Mucosa of descending colon (tissue), 3 donors: ENCODE data around the gene PRUNE2. TPM values are rescaled to one million over a fixed set of nuclear protein-coding genes. Genes with fewer than 3 reads are reported as not detected.

Experiments used
- ATAC-seq: fragments of 200-7000 bp; cut with Tn5 transposase; one replicate; pipeline ENCODE4 v1.9.1; 2020; ENCODE audit warnings: mild to moderate bottlenecking, moderate library complexity
- DNase-seq, 3 donors: peaks; one replicate each; pipeline ENCODE4 v3.0.0-alpha.2; 2020
- H3K36me3 ChIP-seq: fragments of 200-600 bp; one replicate; pipeline ENCODE4 v1.8.0; 2021; ENCODE audit warnings: low read depth, mild to moderate bottlenecking
- H3K4me1 ChIP-seq: fragments of 200-600 bp; one replicate; pipeline ENCODE4 v1.8.0; 2021; ENCODE audit warnings: low read depth, mild to moderate bottlenecking
- H3K4me3 ChIP-seq: fragments of 200-600 bp; one replicate; pipeline ENCODE4 v1.8.0; 2021; ENCODE audit warnings: mild to moderate bottlenecking
- H3K9me3 ChIP-seq: fragments of 200-600 bp; one replicate; pipeline ENCODE4 v1.8.0; 2021; ENCODE audit warnings: mild to moderate bottlenecking
- intact Hi-C, 2 donors: fragments of 100-400 bp; cut with DNase I in 1 of 2; cut with micrococcal nuclease in 1 of 2; formaldehyde crosslinking; loops; one replicate each; pipeline versions ENCODE4 v1.11.0 to v1.11.1; 2022; cut with DNase I, micrococcal nuclease
- total RNA-seq, 3 donors: library from RNA; stranded (reverse); fragmentation: NEBNext Ultra II Directional in 2 of 3; extraction: Animal tissue kit (Norgen Biotek cat#: 25700) in 2 of 3; gene quantifications; one replicate each; pipeline versions ENCODE4 v1.2.1 to v1.2.4, GENCODE V29; 2021 to 2023
- TF ChIP-seq, protein P1 (sequence below): fragments of 200-600 bp; IDR thresholded peaks from one replicate; pipeline ENCODE4 v1.8.0; 2022; ENCODE audit warnings: antibody characterized with exemption, mild to moderate bottlenecking
- donor health status: DM: no; HTN: no; CAD: no; lungs with moderate emphysema.
- donor health status: DM: no; HTN: no; CAD: no.
- donor health status: DM: no; HTN: yes; CAD: no.

PRUNE2 gene
- total RNA-seq, 3 donors from 2014 or later, result 48.2 to 437 (median 62.4) TPM

DNA sequence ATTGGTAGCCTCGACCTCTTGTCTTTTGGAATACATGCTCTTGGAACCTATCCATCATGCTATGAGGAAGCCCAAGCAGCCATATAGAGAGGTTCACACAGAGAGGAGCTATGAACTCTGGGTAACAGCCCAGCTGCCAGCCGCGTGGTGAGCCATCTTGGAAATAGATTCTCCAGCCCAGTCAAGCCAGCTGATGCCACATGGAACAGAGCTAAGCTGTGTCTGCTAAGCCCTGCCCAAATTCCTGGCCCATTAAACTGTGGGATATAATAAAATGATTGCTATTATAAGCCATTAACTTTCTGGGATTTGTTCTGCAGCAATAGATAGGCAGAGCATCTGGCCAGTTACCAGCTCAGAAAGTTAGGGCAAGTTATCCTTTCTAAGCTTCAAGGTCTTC lies 4.9 kb upstream of the PRUNE2 start:
- Histone ChIP-seq H3K4me3 (no peak overlapping the region), H3K9me3 (no peaks in the 10 kb centered on the region), H3K36me3 (no peaks in the 10 kb centered on the region), H3K4me1 (no peaks in the 10 kb centered on the region)
- intact Hi-C loops, result no loop called here
- ATAC-seq, result no peak
- TF ChIP-seq, protein P1, sequence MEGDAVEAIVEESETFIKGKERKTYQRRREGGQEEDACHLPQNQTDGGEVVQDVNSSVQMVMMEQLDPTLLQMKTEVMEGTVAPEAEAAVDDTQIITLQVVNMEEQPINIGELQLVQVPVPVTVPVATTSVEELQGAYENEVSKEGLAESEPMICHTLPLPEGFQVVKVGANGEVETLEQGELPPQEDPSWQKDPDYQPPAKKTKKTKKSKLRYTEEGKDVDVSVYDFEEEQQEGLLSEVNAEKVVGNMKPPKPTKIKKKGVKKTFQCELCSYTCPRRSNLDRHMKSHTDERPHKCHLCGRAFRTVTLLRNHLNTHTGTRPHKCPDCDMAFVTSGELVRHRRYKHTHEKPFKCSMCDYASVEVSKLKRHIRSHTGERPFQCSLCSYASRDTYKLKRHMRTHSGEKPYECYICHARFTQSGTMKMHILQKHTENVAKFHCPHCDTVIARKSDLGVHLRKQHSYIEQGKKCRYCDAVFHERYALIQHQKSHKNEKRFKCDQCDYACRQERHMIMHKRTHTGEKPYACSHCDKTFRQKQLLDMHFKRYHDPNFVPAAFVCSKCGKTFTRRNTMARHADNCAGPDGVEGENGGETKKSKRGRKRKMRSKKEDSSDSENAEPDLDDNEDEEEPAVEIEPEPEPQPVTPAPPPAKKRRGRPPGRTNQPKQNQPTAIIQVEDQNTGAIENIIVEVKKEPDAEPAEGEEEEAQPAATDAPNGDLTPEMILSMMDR, result no peak
- DNase-seq, result no peak

DNA sequence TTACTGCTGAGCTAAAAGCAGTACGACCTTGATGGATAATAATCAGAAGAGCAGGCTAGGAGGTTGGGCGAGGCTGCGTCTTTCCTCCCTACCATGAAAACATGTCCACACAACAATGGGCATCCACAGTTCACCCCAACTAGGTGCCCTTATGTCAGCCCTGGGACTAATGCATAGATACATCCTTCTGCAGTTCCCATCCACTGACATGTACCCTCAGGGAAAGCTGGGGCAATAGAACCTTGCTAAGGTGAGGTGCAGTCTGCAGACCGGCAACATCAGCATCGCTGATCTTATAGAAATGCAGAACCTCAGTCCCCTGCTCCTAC lies 697 bp upstream of the PRUNE2 start:
- intact Hi-C loops, result no loop called here
- no peaks in the 10 kb centered on the region for H3K36me3 ChIP-seq
- H3K4me1 ChIP-seq, result peaks cover 7% of the 10 kb centered on the region
- TF ChIP-seq, protein P1, result no peak
- no peak overlapping the region for H3K4me3 ChIP-seq
- no peak for DNase-seq
- no peaks in the 10 kb centered on the region for H3K9me3 ChIP-seq
- no peak for ATAC-seq

DNA sequence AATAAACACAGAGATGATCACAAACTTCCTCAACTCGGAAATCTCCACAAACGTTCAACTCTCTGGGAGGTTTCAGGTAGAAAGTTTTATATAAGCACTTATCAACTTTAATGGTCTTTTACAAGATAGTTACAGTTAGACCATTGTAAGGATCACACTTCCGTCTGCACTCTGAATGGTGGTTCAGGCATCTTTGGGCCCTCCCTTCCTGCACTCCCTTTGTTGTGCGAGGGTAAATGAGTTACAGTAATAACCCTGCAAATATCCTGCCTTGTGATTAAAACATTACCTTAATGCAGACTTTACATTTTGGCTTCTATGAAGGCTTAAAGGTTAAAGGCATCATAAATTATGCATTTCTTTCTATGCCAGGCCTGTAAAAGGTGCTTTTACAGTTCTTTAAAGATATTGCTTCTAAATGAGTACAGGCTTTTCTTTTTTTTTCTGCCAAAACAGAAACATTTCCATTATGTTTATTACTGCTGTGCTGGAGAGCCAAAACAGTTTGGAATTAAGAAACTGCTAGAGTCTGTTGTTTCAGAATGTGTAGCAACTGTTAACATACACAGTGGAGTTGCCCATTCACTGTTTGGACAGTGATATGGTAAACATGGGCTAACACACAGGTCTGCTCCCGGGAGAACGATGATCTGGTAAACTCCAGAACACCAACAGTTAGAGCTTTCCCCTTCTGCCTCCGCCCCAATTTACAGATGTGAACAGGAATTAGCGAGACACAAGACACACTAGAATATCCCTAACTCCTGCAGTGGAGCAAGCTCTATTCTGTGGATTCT lies 1.1 kb downstream of the PRUNE2 start:
- H3K4me3 ChIP-seq, result peak overlapping the region; percentile 2
- intact Hi-C loops, result no loop called here
- TF ChIP-seq, protein P1, result no peak
- peak in 2 of 3 donors; percentile 53 to 75 for DNase-seq
- peak; percentile 85 for ATAC-seq
- H3K9me3 ChIP-seq, result no peaks in the 10 kb centered on the region
- peaks cover 10% of the 10 kb centered on the region for H3K4me1 ChIP-seq
- no peaks in the 10 kb centered on the region for H3K36me3 ChIP-seq

DNA sequence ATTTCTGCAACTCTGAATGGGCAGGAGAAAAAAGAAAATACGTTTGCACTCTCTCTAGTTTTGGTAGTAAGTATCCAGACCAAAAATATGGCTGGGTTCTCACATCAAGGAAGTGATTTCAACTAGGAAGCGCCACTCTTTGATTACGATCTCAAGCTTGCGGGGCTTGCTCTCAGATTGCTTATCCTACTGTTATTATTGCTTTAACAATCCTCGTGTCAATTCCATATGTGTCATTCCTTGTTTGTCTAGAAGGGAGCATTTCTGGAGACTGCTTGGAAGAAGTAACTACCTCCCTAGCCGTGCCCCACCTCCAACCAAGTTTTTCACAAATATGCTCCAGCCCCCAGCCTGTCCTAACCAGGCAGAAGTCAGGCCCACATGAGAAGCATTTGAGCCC lies 3.5 kb downstream of the PRUNE2 start:
- Histone ChIP-seq H3K9me3 (no peaks in the 10 kb centered on the region), H3K4me3 (no peak overlapping the region), H3K4me1 (peaks cover 22% of the 10 kb centered on the region), H3K36me3 (no peaks in the 10 kb centered on the region)
- DNase-seq, result no peak
- no peak for ATAC-seq
- TF ChIP-seq, protein P1, result no peak
- intact Hi-C loops, result no loop called here

DNA sequence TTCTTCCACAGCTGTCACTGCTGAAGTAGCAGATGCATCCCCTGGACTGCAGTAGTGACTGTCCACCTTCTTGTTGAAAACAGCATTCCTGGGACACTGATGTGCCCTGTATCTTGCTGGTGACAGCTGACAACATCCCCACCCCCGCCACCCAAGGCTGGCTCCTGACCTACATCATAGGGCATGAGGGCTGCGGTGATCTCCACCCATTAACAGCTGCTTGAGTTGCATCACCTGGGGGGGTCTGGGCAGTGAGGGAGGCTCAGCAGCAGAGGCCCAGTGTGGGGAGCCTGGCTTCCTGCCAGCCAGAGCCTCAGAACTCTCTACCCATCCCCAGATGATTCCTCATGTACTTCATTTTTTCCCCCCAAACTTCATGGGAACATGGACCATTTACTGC lies 4.1 kb downstream of the PRUNE2 start:
- H3K4me1 ChIP-seq, result peaks cover 27% of the 10 kb centered on the region
- no peaks in the 10 kb centered on the region for H3K9me3 ChIP-seq
- H3K4me3 ChIP-seq, result no peak overlapping the region
- no peaks in the 10 kb centered on the region for H3K36me3 ChIP-seq
- TF ChIP-seq, protein P1, result no peak
- DNase-seq, result peak in 2 of 3 donors; percentile 32 to 40
- no peak for ATAC-seq
- intact Hi-C loops, result no loop called here
